Measurements from ENCODE around the gene GPR33.

Gene GPR33

GRCh38 chr14:31489691-31490090, 1.9 kb upstream of the GPR33 start:
- no peak overlapping the region for H3K4me2 ChIP-seq (ENCODE audit: low read length)
- H3K27ac ChIP-seq (ENCODE audit: low read depth, low read length), result no peak overlapping the region
- H4K91ac ChIP-seq (ENCODE audit: low read depth, low read length), result no peak overlapping the region
- H4K8ac ChIP-seq (ENCODE audit: low read depth, low read length), result no peak overlapping the region
- H4K12ac ChIP-seq (ENCODE audit: low read depth, low read length), result no peak overlapping the region
- no peaks in the 10 kb centered on the region for H3K79me1 ChIP-seq (ENCODE audit: low read length)
- no peak for DNase-seq
- H2AFZ ChIP-seq (ENCODE audit: insufficient read depth, low read length, poor library complexity), result no peak overlapping the region
- H3K4me1 ChIP-seq (ENCODE audit: control insufficient read depth in 1 of 2, insufficient read depth in 2 of 2, low read length in 2 of 2), result peaks cover 0 to 1% of the 10 kb centered on the region in 2 experiments
- H3K9me3 ChIP-seq (ENCODE audit: insufficient read depth, low read depth, low read length), result no peaks in the 10 kb centered on the region
- H3K18ac ChIP-seq (ENCODE audit: low read length), result no peak overlapping the region
- H3K36me3 ChIP-seq (ENCODE audit: control insufficient read depth in 1 of 2, insufficient read depth in 2 of 2, low read length in 2 of 2), result no peaks in the 10 kb centered on the region
- H3K23ac ChIP-seq (ENCODE audit: low read length), result no peak overlapping the region
- H2BK5ac ChIP-seq (ENCODE audit: low read depth, low read length, poor library complexity), result no peak overlapping the region
- H2BK12ac ChIP-seq (ENCODE audit: low read length), result no peak overlapping the region
- H3K27me3 ChIP-seq (ENCODE audit: insufficient read depth, low read length), result no peaks in the 10 kb centered on the region
- H2AK5ac ChIP-seq (ENCODE audit: low read length), result no peak overlapping the region
- H3K79me2 ChIP-seq (ENCODE audit: control insufficient read depth, insufficient read depth, low read length, poor library complexity), result no peaks in the 10 kb centered on the region
- H2BK120ac ChIP-seq (ENCODE audit: insufficient read depth, low read length, poor library complexity), result no peak overlapping the region
- no peak overlapping the region for H3K4me3 ChIP-seq (ENCODE audit: low read depth, low read length)
- no peak overlapping the region for H3K4ac ChIP-seq (ENCODE audit: low read depth, low read length)
- no peak overlapping the region for H3K9ac ChIP-seq (ENCODE audit: low read length)
- no peak overlapping the region for H3K14ac ChIP-seq (ENCODE audit: low read length)

GRCh38 chr14:31486764-31487163, 1.1 kb downstream of the GPR33 start:
- Histone ChIP-seq H4K8ac (ENCODE audit: low read depth, low read length) (no peak overlapping the region), H3K27me3 (ENCODE audit: insufficient read depth, low read length) (no peaks in the 10 kb centered on the region), H2BK120ac (ENCODE audit: insufficient read depth, low read length, poor library complexity) (no peak overlapping the region), H3K79me2 (ENCODE audit: control insufficient read depth, insufficient read depth, low read length, poor library complexity) (no peaks in the 10 kb centered on the region), H2AFZ (ENCODE audit: insufficient read depth, low read length, poor library complexity) (no peak overlapping the region), H3K9me3 (ENCODE audit: insufficient read depth, low read depth, low read length) (no peaks in the 10 kb centered on the region), H4K12ac (ENCODE audit: low read depth, low read length) (no peak overlapping the region), H2AK5ac (ENCODE audit: low read length) (no peak overlapping the region), H3K79me1 (ENCODE audit: low read length) (no peaks in the 10 kb centered on the region), H3K18ac (ENCODE audit: low read length) (no peak overlapping the region), H3K4ac (ENCODE audit: low read depth, low read length) (no peak overlapping the region), H3K4me1 (ENCODE audit: control insufficient read depth in 1 of 2, insufficient read depth in 2 of 2, low read length in 2 of 2) (no peaks in the 10 kb centered on the region), H3K36me3 (ENCODE audit: control insufficient read depth in 1 of 2, insufficient read depth in 2 of 2, low read length in 2 of 2) (no peaks in the 10 kb centered on the region), H3K4me2 (ENCODE audit: low read length) (no peak overlapping the region), H3K4me3 (ENCODE audit: low read depth, low read length) (no peak overlapping the region), H3K14ac (ENCODE audit: low read length) (no peak overlapping the region), H2BK5ac (ENCODE audit: low read depth, low read length, poor library complexity) (no peak overlapping the region), H4K91ac (ENCODE audit: low read depth, low read length) (no peak overlapping the region), H3K23ac (ENCODE audit: low read length) (no peak overlapping the region), H3K27ac (ENCODE audit: low read depth, low read length) (no peak overlapping the region), H3K9ac (ENCODE audit: low read length) (no peak overlapping the region), H2BK12ac (ENCODE audit: low read length) (no peak overlapping the region)
- WGBS (ENCODE audit: extremely low coverage, insufficient coverage, insufficient read length), result 100% methylated on average over 1 of the region's 2 CpGs
- no peak for DNase-seq

- H4K12ac ChIP-seq (ENCODE audit: low read depth, low read length), result no peak overlapping the region
- H3K23ac ChIP-seq (ENCODE audit: low read length), result no peak overlapping the region
- no peak overlapping the region for H2AK5ac ChIP-seq (ENCODE audit: low read length)
- H3K4me2 ChIP-seq (ENCODE audit: low read length), result no peak overlapping the region
- DNase-seq, result no peak
- no peak overlapping the region for H3K27ac ChIP-seq (ENCODE audit: low read depth, low read length)
- no peak overlapping the region for H3K18ac ChIP-seq (ENCODE audit: low read length)
- no peak overlapping the region for H2BK120ac ChIP-seq (ENCODE audit: insufficient read depth, low read length, poor library complexity)
- no peak overlapping the region for H3K4me3 ChIP-seq (ENCODE audit: low read depth, low read length)
- H2AFZ ChIP-seq (ENCODE audit: insufficient read depth, low read length, poor library complexity), result no peak overlapping the region
- H3K79me2 ChIP-seq (ENCODE audit: control insufficient read depth, insufficient read depth, low read length, poor library complexity), result no peaks in the 10 kb centered on the region
- H3K14ac ChIP-seq (ENCODE audit: low read length), result no peak overlapping the region
- no peaks in the 10 kb centered on the region for H3K9me3 ChIP-seq (ENCODE audit: insufficient read depth, low read depth, low read length)
- WGBS (ENCODE audit: extremely low coverage, insufficient coverage, insufficient read length), result no CpG with 5 or more reads among the region's 3 CpGs
- no peaks in the 10 kb centered on the region for H3K79me1 ChIP-seq (ENCODE audit: low read length)
- H4K8ac ChIP-seq (ENCODE audit: low read depth, low read length), result no peak overlapping the region
- no peaks in the 10 kb centered on the region for H3K27me3 ChIP-seq (ENCODE audit: insufficient read depth, low read length)
- no peak overlapping the region for H3K4ac ChIP-seq (ENCODE audit: low read depth, low read length)
- no peak overlapping the region for H4K91ac ChIP-seq (ENCODE audit: low read depth, low read length)
- no peak overlapping the region for H2BK5ac ChIP-seq (ENCODE audit: low read depth, low read length, poor library complexity)
- H3K4me1 ChIP-seq (ENCODE audit: control insufficient read depth in 1 of 2, insufficient read depth in 2 of 2, low read length in 2 of 2), result no peaks in the 10 kb centered on the region
- no peak overlapping the region for H3K9ac ChIP-seq (ENCODE audit: low read length)
- no peaks in the 10 kb centered on the region for H3K36me3 ChIP-seq (ENCODE audit: control insufficient read depth in 1 of 2, insufficient read depth in 2 of 2, low read length in 2 of 2)
- no peak overlapping the region for H2BK12ac ChIP-seq (ENCODE audit: low read length)
Observed at GRCh38 chr14:31484754-31485153, 3.1 kb downstream of the GPR33 start.

GRCh38 chr14:31480156-31480555, 7.7 kb downstream of the GPR33 start:
- H3K14ac ChIP-seq (ENCODE audit: low read length), result no peak overlapping the region
- no peak overlapping the region for H4K8ac ChIP-seq (ENCODE audit: low read depth, low read length)
- H3K4me2 ChIP-seq (ENCODE audit: low read length), result no peak overlapping the region
- no peak overlapping the region for H3K9ac ChIP-seq (ENCODE audit: low read length)
- H3K36me3 ChIP-seq (ENCODE audit: control insufficient read depth in 1 of 2, insufficient read depth in 2 of 2, low read length in 2 of 2), result no peaks in the 10 kb centered on the region
- no peak overlapping the region for H2BK120ac ChIP-seq (ENCODE audit: insufficient read depth, low read length, poor library complexity)
- no peak overlapping the region for H3K4ac ChIP-seq (ENCODE audit: low read depth, low read length)
- no peak overlapping the region for H3K4me3 ChIP-seq (ENCODE audit: low read depth, low read length)
- H3K79me1 ChIP-seq (ENCODE audit: low read length), result no peaks in the 10 kb centered on the region
- no peak overlapping the region for H3K27ac ChIP-seq (ENCODE audit: low read depth, low read length)
- H4K12ac ChIP-seq (ENCODE audit: low read depth, low read length), result no peak overlapping the region
- no peak overlapping the region for H2AFZ ChIP-seq (ENCODE audit: insufficient read depth, low read length, poor library complexity)
- no peaks in the 10 kb centered on the region for H3K27me3 ChIP-seq (ENCODE audit: insufficient read depth, low read length)
- H4K91ac ChIP-seq (ENCODE audit: low read depth, low read length), result no peak overlapping the region
- no peak overlapping the region for H3K23ac ChIP-seq (ENCODE audit: low read length)
- DNase-seq, result no peak
- H3K9me3 ChIP-seq (ENCODE audit: insufficient read depth, low read depth, low read length), result no peaks in the 10 kb centered on the region
- no peak overlapping the region for H3K18ac ChIP-seq (ENCODE audit: low read length)
- no peak overlapping the region for H2BK12ac ChIP-seq (ENCODE audit: low read length)
- H3K79me2 ChIP-seq (ENCODE audit: control insufficient read depth, insufficient read depth, low read length, poor library complexity), result no peaks in the 10 kb centered on the region
- no peak overlapping the region for H2BK5ac ChIP-seq (ENCODE audit: low read depth, low read length, poor library complexity)
- no CpG with 5 or more reads among the region's 4 CpGs for WGBS (ENCODE audit: extremely low coverage, insufficient coverage, insufficient read length)
- H2AK5ac ChIP-seq (ENCODE audit: low read length), result no peak overlapping the region
- H3K4me1 ChIP-seq (ENCODE audit: control insufficient read depth in 1 of 2, insufficient read depth in 2 of 2, low read length in 2 of 2), result no peaks in the 10 kb centered on the region
